ENCODE results near the gene SDCCAG8.

The SDCCAG8 gene

GRCh38 chr1:243273506-243273905 is 17.7 kb downstream of the SDCCAG8 start:
- DNase-seq (ENCODE audit: extremely low spot score, insufficient read length, low read depth) (no peak), FAIRE-seq (no peak)

- FAIRE-seq (no peak), DNase-seq (ENCODE audit: extremely low spot score, insufficient read length, low read depth) (no peak)
Measured at GRCh38 chr1:243273945-243274344, 18.1 kb downstream of the SDCCAG8 start.

- FAIRE-seq (no peak), DNase-seq (ENCODE audit: extremely low spot score, insufficient read length, low read depth) (no peak)
Measured at GRCh38 chr1:243275316-243275715, 19.5 kb downstream of the SDCCAG8 start.

GRCh38 chr1:243280571-243281129 is 24.8 kb downstream of the SDCCAG8 start:
- FAIRE-seq (no peak), DNase-seq (ENCODE audit: extremely low spot score, insufficient read length, low read depth) (no peak)

GRCh38 chr1:243281672-243282071 is 25.8 kb downstream of the SDCCAG8 start:
- no peak for DNase-seq (ENCODE audit: extremely low spot score, insufficient read length, low read depth)
- no peak for FAIRE-seq

GRCh38 chr1:243286409-243287122 is 30.7 kb downstream of the SDCCAG8 start:
- peak; percentile 38 for FAIRE-seq
- DNase-seq (ENCODE audit: extremely low spot score, insufficient read length, low read depth): no peak

- DNase-seq (ENCODE audit: extremely low spot score, insufficient read length, low read depth) (no peak), FAIRE-seq (no peak)
Measured at GRCh38 chr1:243287123-243287460, 31.3 kb downstream of the SDCCAG8 start.

GRCh38 chr1:243287652-243288051 is 31.8 kb downstream of the SDCCAG8 start:
- DNase-seq (ENCODE audit: extremely low spot score, insufficient read length, low read depth) (peak; percentile 8), FAIRE-seq (peak; percentile 92)

- DNase-seq (ENCODE audit: extremely low spot score, insufficient read length, low read depth): no peak
- peak; percentile 52 for FAIRE-seq
Measured at GRCh38 chr1:243288062-243288461, 32.2 kb downstream of the SDCCAG8 start.

GRCh38 chr1:243291292-243291691 is 35.5 kb downstream of the SDCCAG8 start:
- no peak for FAIRE-seq

GRCh38 chr1:243292117-243292516 is 36.3 kb downstream of the SDCCAG8 start:
- FAIRE-seq: no peak

More at GRCh38 chr1:243291292-243291691, 35.5 kb downstream of the SDCCAG8 start:
- DNase-seq (ENCODE audit: extremely low spot score, insufficient read length, low read depth): no peak

GRCh38 chr1:243293941-243294722 is 38.3 kb downstream of the SDCCAG8 start:
- FAIRE-seq (no peak), DNase-seq (ENCODE audit: extremely low spot score, insufficient read length, low read depth) (no peak)

More at GRCh38 chr1:243292117-243292516, 36.3 kb downstream of the SDCCAG8 start:
- DNase-seq (ENCODE audit: extremely low spot score, insufficient read length, low read depth): no peak

GRCh38 chr1:243294723-243295121 is 38.9 kb downstream of the SDCCAG8 start:
- DNase-seq (ENCODE audit: extremely low spot score, insufficient read length, low read depth) (no peak), FAIRE-seq (no peak)

GRCh38 chr1:243299069-243299468 is 43.2 kb downstream of the SDCCAG8 start:
- FAIRE-seq: no peak
- DNase-seq (ENCODE audit: extremely low spot score, insufficient read length, low read depth): no peak

- FAIRE-seq (no peak), DNase-seq (ENCODE audit: extremely low spot score, insufficient read length, low read depth) (no peak)
Measured at GRCh38 chr1:243301059-243301458, 45.2 kb downstream of the SDCCAG8 start.

GRCh38 chr1:243311809-243312208 is 56.0 kb downstream of the SDCCAG8 start:
- no peak for FAIRE-seq
- no peak for DNase-seq (ENCODE audit: extremely low spot score, insufficient read length, low read depth)

GRCh38 chr1:243312952-243313634 is 57.3 kb downstream of the SDCCAG8 start:
- FAIRE-seq (no peak), DNase-seq (ENCODE audit: extremely low spot score, insufficient read length, low read depth) (no peak)

GRCh38 chr1:243313635-243314536 is 58.0 kb downstream of the SDCCAG8 start:
- FAIRE-seq: peak; percentile 90
- no peak for DNase-seq (ENCODE audit: extremely low spot score, insufficient read length, low read depth)

GRCh38 chr1:243315455-243315854 is 59.6 kb downstream of the SDCCAG8 start:
- DNase-seq (ENCODE audit: extremely low spot score, insufficient read length, low read depth): no peak
- FAIRE-seq: peak; percentile 68

GRCh38 chr1:243315893-243316292 is 60.1 kb downstream of the SDCCAG8 start:
- FAIRE-seq (no peak), DNase-seq (ENCODE audit: extremely low spot score, insufficient read length, low read depth) (no peak)

Data from GM18507 (cell line).